Measurements from ENCODE around the gene SNRPA.

The SNRPA gene

DNA sequence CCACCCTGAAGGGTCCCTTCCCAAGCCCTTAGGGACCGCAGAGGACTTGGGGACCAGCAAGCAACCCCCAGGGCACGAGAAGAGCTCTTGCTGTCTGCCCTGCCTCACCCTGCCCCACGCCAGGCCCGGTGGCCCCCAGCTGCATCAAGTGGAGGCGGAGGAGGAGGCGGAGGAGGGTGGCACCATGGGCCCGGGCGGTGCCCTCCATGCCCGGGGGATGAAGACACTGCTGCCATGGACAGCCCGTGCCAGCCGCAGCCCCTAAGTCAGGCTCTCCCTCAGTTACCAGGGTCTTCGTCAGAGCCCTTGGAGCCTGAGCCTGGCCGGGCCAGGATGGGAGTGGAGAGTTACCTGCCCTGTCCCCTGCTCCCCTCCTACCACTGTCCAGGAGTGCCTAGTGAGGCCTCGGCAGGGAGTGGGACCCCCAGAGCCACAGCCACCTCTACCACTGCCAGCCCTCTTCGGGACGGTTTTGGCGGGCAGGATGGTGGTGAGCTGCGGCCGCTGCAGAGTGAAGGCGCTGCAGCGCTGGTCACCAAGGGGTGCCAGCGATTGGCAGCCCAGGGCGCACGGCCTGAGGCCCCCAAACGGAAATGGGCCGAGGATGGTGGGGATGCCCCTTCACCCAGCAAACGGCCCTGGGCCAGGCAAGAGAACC lies 49.5 kb downstream of the SNRPA start:
- DNase-seq (ENCODE audit: extremely low read depth, low read depth), result no peak
- TF ChIP-seq CTCF (IDR thresholded peaks at IDR 0.05; ENCODE audit: low read depth, low read length), result no peak

DNA sequence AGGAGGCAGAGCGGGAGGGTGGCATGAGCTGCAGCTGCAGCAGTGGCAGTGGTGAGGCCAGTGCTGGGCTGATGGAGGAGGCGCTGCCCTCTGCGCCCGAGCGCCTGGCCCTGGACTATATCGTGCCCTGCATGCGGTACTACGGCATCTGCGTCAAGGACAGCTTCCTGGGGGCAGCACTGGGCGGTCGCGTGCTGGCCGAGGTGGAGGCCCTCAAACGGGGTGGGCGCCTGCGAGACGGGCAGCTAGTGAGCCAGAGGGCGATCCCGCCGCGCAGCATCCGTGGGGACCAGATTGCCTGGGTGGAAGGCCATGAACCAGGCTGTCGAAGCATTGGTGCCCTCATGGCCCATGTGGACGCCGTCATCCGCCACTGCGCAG lies 50.0 kb downstream of the SNRPA start:
- DNase-seq (ENCODE audit: extremely low read depth, low read depth), result no peak
- no peak for TF ChIP-seq CTCF (IDR thresholded peaks at IDR 0.05; ENCODE audit: low read depth, low read length)

DNA sequence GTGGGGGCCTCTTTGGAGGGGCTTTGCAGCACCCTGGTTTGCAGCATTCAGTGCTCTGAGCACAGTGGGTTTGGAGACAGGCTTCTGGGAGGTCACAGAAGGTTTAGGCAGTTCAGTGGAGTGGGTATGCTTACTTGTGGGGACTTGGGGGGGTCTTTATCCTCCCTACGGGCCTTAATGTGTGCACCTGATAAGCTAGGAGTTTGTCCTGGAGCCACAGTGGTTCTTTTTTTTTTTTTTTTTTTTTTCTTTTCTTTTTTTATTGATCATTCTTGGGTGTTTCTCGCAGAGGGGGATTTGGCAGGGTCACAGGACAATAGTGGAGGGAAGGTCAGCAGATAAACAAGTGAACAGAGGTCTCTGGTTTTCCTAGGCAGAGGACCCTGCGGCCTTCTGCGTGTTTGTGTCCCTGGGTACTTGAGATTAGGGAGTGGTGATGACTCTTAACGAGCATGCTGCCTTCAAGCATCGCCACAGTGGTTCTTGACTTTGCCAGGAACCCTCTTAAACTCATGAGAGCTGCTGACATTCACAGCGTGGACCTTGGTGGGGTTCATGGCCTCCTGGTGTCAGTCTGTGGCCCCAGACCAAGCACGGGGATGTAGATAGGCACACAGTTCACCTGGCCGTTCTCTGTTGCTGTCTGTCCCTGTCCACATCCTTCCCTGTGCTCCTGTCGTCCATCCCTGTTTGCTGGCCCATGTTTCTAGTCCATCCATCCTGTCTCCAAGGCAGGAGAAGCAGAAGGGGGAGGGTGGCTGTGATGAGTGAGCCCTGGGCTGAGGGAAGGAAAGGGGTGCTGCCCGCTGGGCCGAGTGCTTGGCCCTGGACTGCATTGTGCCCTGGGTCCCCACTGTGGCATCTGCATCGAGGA lies 50.7 kb downstream of the SNRPA start:
- no peak for TF ChIP-seq CTCF (IDR thresholded peaks at IDR 0.05; ENCODE audit: low read depth, low read length)
- DNase-seq (ENCODE audit: extremely low read depth, low read depth), result no peak

- no peak for DNase-seq (ENCODE audit: extremely low read depth, low read depth)
- TF ChIP-seq CTCF (IDR thresholded peaks at IDR 0.05; ENCODE audit: low read depth, low read length), result no peak
Observed at GRCh38 chr19:40802300-40803169, 51.5 kb downstream of the SNRPA start.

DNA sequence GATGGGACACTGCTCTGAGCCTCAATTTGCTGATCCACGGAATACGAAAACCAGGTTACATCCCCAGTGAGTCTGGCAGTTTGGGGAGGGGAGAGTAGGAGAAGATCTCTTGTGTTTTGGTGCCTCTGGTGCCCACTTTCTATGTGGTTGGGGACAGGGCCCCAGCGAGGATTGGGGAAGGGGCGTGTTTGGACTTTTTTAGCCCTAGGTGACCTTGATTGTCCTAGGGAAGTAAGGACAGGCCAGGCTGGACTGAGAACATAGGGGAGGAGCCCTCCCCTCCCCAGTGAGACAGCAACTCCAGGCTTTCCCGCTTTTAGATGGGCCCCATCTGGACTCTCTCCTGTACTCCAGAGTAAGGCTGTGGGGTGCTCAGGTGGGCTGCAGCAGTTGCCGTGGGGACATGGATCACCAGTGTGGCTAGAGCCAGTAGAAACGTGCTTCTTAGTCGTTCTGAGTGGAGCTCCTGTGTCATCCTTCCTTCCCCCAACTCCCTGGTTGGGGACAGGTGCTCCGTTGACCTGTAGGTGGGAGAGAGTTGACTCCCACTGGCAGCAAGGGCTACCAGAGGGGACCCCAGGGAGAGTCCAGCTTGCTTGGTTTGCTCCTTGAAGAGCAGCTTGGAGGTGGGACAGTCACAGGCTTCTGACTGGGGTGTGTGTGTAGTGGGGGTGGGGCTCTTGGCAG lies 52.3 kb downstream of the SNRPA start:
- DNase-seq (ENCODE audit: extremely low read depth, low read depth), result no peak

More for the DNA sequence above, 52.3 kb downstream of the SNRPA start:
- TF ChIP-seq CTCF (IDR thresholded peaks at IDR 0.05; ENCODE audit: low read depth, low read length), result no peak

All from AG09319 (cell line).